GM21390 (cell line): Measurements from ENCODE around the gene CYP4F8.

ENCODE experiments used
- ATAC-seq: cut with Tn5 transposase; IDR thresholded peaks from one replicate; pipeline ENCODE4 v1.9.1; 2021; ENCODE audit not compliant: unreplicated experiment

The CYP4F8 gene

GRCh38 chr19:15616183-15616582, 1.2 kb downstream of the CYP4F8 start:
- no peak for ATAC-seq

- no peak for ATAC-seq
Measured at GRCh38 chr19:15616627-15617270, 1.7 kb downstream of the CYP4F8 start.

DNA sequence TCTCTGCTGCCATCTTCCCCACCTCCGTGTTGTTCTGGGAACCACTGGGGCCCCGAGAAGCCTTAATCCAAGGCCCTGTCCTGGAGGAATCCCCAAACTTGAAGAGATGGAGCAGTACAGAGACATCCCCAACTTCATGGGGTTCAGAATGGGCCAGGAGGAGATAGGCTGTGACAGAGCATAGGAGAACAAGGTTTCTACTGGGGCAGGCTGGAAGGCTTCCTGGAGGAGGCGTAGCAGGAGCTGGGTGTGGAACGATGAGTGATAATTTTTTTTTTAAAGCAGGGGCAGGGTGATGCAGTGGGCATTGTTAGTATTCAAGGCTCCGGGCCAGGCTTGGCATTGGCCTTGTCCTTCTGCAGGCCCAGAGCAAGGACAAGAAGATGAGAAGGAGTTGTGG, 3.3 kb downstream of the CYP4F8 start:
- no peak for ATAC-seq

- ATAC-seq, result no peak
Measured at GRCh38 chr19:15621801-15622200, 6.8 kb downstream of the CYP4F8 start.

DNA sequence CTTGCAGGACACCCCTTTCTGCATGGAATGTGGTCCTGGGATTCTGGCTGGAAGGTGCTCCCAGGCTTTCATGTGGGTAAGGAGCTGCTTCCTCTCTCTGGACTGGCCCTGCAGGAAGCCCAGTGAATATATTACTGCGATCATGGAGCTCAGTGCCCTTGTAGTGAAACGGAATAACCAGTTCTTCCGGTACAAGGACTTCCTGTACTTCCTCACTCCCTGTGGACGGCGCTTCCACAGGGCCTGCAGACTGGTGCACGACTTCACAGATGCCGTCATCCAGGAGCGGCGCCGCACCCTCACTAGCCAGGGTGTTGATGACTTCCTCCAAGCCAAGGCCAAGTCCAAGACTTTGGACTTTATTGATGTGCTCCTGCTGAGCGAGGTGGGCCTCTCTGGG, 8.0 kb downstream of the CYP4F8 start:
- no peak for ATAC-seq

GRCh38 chr19:15623711-15624318, 8.8 kb downstream of the CYP4F8 start:
- ATAC-seq, result no peak

- ATAC-seq, result no peak
Measured at GRCh38 chr19:15628236-15629002, 13.4 kb downstream of the CYP4F8 start.

DNA sequence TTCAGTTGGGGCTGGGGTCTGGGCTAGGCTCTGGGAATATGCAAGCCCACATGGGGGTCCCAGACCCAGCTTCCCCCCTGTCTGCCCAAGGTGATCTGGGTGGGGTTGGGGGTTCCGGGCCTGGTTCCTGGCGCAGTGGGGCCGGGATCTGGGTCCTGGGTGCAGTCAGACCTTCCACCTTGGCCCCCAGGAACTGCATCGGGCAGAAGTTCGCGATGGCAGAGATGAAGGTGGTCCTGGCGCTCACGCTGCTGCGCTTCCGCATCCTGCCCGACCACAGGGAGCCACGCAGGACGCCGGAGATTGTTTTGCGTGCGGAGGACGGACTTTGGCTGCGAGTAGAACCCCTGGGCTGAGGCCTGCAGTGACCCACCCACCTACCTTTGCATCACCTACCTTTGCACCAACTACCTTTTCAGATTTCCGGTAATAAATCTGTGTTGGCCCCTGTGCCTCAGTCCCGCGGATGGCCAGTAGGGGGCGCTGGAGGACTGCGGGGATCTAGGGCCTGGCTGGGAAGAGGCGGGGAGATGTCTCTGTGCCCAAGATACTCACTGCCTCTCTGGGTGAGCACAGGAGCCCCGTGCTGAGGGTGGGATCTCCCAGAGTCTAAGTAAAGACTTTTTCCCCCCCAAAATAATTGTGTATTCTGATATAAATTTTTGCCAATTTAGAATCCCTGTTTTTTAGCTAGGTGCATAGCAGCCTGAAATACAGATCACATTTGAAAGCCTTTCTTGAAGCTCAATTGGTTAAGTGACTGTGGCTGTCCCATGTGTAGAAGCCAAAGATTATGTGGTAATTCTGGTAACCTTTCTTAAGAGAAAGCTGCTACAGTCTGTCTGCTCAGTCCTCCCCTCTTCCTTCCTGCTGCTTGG, 14.2 kb downstream of the CYP4F8 start:
- ATAC-seq, result no peak

DNA sequence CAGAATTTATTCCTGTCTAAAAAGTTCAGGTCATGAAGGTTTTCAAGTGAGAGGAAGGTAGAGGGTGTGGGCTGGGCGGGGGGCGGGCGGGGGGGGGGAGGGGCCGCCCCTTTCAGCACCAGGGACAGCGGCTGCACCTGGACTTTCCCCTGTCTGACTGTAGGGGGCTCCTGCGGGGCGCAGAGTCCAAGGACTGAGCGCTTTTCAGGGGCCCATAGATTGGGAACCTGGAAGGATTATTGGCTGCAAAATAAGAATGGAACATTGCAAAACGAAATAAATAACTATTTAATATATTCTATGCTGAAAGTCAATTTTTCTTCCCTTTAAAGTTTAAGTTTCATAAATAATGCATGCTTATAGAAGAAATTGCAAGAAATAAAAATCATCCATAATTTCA, 16.8 kb downstream of the CYP4F8 start:
- ATAC-seq, result no peak

GRCh38 chr19:15633082-15633835, 18.2 kb downstream of the CYP4F8 start:
- ATAC-seq, result no peak

GRCh38 chr19:15634105-15634504, 19.1 kb downstream of the CYP4F8 start:
- ATAC-seq, result no peak

DNA sequence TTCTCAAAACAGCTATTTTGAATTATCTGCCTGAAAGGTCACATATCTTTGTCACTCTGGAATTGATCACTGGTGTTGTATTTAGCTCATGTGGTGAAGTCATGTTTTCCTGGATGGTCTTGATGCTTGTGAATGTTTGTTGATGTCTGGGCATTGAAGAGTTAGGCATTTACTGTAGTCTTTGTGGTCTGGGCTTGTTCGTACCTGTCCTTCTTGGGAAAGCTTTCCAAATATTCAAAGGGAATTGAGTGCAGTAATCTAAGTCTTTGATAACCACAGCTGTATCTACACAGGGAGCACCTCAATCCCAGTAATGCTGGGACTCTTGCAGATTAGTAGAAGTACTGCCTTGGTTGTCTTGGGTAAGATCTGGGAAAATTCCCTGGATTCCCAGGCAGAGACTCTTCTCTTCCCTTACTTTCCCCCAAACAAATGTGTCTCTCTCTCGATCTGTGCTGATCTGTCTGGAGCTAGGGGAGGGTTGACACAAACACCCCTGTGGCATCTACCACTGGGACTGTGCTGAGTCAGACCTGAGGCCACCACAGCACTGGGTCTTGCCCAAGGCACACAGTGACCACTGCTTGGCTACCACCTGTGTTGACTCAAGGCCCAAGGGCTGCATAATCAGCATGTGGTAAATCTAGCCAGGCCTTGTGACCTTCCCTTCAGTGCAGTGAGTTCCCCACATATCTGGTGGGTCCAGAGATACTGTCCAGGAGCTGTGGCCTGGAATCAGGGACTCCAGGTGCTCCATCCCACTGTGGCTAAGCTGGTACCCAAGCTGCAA, 20.2 kb downstream of the CYP4F8 start:
- ATAC-seq, result no peak

DNA sequence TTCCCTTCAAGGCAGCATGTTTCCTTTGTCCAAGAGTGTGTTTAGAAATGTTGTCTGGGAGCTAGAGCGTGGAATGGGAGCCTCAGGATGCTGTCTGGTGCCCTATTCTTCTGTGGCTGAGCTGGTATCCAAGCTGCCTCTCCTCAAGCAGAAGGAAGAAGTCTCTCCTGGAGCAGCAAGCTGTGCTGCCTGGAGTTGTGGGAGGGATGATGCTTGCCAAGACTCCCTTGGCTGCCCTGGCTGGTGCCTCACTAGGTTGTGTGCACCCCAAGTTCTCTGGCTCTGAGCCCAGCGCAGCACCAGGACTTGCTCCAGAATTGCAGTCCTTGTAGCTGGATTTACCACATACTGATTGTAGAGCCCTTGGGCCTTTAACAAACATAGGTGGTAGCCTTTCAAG, 21.0 kb downstream of the CYP4F8 start:
- ATAC-seq, result no peak

GRCh38 chr19:15639596-15639995, 24.6 kb downstream of the CYP4F8 start:
- no peak for ATAC-seq

DNA sequence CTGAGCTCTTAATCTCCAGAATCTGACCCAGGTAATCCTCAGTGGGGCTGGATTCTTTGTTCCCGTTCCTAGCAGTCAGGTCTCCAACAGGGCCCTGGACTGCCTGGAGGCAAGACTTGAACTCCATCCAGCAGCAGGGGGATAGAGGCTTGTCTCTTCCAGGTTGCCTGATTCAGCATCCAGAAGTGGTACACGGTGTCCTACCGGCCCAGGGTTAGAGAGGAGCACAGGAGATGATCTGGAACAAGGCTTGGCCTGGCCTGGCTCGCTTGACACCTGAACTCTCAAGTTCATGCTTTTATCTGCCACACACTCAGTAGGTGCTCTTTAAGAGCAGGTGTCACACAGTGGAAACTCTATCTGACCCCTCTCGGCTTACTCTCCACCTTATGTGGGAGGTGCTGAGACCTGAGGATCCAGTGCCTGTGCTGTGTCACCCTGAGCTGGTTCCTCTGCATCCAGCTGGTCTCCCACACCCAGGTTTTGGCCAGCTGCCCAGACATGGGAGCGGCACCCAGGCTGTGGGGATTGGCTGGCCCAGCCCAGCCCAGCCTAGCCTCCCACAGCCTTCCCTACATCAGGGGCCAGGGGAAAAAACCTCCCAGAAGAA, 25.4 kb downstream of the CYP4F8 start, which contains the start of gene CYP4F3:
Gene CYP4F3 (plus strand): TSS at position 604 of the 610 bp plus-strand sequence. CDS start 519 bp downstream, outside the sequence.
- no peak for ATAC-seq

DNA sequence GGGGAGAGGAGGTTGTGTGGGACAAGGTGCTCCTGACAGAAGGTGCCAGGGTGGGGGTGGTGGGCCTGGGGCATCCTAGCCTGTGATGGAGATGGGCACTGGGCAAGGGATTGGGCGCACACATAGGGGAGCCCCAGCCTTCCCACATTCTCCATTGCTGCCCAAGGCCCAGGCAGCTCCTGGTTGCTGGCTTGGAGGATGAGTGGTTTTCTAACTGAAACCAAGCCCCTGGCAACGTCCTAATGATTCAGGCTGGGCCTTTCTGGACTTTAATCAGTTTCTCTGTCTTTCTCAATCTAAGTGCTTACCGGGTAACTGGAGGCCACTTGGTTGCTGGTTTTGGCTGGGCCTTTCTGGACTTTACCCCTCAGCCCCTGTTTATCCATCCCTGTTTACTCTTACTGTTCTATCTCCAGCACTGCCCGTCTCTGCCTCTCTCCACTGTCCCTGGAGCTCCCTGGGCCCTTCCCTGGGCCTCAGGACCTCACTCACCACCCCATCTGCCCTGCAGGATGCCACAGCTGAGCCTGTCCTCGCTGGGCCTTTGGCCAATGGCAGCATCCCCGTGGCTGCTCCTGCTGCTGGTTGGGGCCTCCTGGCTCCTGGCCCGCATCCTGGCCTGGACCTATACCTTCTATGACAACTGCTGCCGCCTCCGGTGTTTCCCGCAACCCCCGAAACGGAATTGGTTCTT, 26.0 kb downstream of the CYP4F8 start:
- ATAC-seq, result no peak

- no peak for ATAC-seq
Measured at GRCh38 chr19:15641901-15642491, 27.0 kb downstream of the CYP4F8 start.

- no peak for ATAC-seq
Measured at GRCh38 chr19:15642807-15643206, 27.8 kb downstream of the CYP4F8 start.
